GM21528 (cell line): ENCODE results near the gene IL1B.

ENCODE experiments used
- ATAC-seq: cut with Tn5 transposase; IDR thresholded peaks from one replicate; pipeline ENCODE4 v1.9.1; 2021; ENCODE audit warnings: mild to moderate bottlenecking, moderate library complexity; ENCODE audit not compliant: unreplicated experiment, low FRiP score

IL1B gene

GRCh38 chr2:112830682-112831512, 5.7 kb downstream of the IL1B start:
- no peak for ATAC-seq

- no peak for ATAC-seq
These were observed 6.5 kb downstream of the IL1B start for GRCh38 chr2:112829961-112830681.

DNA sequence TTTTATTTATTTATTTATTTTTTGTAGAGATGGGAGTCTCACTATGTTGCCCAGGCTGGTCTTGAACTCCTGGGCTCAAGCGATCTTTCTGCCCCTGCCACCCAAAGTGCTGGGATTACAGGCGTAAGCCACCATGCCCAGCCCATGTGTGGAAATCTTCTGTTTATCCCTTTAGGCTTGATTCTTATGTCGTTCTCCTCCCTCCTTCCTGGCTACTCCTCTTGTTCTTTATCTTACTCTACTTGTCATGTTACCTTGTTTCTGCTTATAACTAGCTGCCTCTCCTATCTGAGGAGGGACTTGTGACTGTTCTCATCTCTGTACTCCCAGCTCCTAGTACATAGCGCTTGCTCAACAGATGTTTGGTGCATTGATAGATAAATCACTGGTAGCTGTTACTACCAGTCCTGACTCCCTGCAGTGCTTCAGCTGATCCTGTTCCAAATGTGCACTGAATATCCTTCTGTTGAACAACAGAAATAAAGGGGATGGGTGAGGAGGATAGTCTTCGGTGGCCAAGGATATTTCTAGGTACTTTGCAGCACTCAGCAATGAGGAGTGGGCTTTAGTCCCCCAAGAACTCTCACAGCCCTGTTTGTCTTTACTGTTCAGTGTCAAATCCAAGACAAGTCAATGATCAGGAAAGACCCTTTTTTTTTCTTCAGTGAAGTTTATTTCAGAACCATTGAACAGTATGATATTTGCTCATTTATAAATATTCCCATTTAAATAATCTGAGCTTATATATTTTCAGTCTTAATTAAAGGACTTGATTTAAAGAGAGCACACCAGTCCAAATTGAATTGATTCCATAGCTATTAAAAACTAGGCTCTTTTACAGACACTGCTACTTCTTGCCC, 7.2 kb downstream of the IL1B start:
- no peak for ATAC-seq

DNA sequence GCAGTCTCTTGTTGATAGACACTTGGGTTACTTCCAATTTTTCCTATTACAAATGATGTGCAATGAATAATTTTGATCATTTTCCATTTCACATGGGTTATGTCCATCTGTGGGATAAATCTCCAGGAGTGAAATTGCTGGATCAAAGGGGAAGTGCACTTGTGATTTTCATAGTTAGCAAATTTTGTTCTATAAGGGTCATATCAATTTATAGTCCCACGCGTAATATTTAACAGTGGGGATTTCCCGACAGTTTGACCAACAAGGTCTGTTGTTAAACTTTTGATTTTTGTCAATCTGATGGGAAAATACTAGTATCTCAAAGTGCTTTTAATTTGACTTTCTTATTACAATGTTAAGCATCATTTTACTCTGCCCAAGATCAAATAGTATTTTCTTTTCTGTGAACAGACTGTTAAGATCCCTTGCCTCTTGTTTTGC, 8.3 kb downstream of the IL1B start:
- ATAC-seq: no peak

GRCh38 chr2:112827604-112828185, 8.9 kb downstream of the IL1B start:
- ATAC-seq: no peak

- ATAC-seq: no peak
These were observed 9.6 kb downstream of the IL1B start for GRCh38 chr2:112827009-112827408.

GRCh38 chr2:112825706-112826105, 10.9 kb downstream of the IL1B start:
- ATAC-seq: no peak

- no peak for ATAC-seq
These were observed 11.9 kb downstream of the IL1B start for GRCh38 chr2:112824694-112825085.

DNA sequence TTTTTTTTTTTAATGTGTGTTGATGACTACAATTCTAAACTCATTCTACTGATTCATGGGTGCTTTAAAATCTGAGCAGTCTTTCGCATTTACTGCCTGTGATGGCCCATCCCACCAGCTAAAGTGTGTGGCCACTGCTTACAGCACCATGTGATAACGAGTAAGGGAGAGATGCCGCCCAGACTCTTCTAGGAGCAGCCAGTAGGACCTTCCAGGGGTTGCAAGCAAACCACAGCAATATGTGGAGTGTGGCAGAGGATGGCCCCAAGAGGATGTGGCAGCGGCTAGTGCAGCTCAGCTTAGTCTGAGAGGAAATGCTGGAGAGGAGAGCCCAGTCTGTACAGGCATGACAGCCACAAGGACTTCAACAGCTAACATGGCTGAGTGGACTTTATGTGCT, 14.9 kb downstream of the IL1B start:
- no peak for ATAC-seq

GRCh38 chr2:112821142-112821541, 15.4 kb downstream of the IL1B start:
- no peak for ATAC-seq

GRCh38 chr2:112820343-112820742, 16.2 kb downstream of the IL1B start:
- ATAC-seq: no peak

- ATAC-seq: no peak
These were observed 17.5 kb downstream of the IL1B start for GRCh38 chr2:112819081-112819480.

DNA sequence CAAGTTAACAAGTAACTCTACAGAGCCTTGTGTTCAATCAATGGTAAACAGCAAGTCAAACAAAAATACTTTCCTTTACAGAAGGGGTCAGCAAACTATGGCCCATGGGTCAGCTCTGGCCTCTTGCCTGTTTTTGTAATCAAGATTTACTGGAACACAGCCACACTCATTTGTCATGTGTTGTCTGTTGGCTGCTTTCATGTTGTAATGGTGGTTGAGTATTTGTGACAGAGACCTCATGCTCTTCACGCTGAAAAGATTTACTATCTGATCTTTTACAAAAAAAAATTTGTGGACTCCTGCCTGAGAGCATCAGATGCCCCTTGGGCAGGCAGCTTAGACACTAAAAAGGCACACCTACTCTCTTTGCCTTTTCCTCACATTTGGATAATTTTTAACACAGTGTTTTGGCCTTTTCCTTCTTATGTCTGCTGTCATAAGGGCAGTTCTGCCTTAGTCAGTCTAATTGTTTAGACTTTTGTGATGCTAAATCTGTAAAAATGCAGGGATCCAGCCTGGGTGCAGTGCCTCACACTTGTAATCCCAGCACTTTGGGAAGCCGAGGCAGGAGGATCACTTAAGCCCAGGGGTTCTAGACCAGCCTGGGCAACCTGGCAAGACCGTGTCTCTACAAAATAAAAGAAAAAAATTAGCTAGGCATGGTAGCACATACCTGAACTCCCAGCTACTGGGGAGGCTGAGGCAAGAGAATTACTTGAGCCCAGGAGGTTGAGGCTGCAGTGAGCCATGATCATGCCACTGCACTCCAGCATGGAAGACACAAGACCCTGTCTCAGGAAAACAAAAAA, 18.3 kb downstream of the IL1B start:
- ATAC-seq: no peak

- ATAC-seq: no peak
These were observed 19.4 kb downstream of the IL1B start for GRCh38 chr2:112817082-112817689.

DNA sequence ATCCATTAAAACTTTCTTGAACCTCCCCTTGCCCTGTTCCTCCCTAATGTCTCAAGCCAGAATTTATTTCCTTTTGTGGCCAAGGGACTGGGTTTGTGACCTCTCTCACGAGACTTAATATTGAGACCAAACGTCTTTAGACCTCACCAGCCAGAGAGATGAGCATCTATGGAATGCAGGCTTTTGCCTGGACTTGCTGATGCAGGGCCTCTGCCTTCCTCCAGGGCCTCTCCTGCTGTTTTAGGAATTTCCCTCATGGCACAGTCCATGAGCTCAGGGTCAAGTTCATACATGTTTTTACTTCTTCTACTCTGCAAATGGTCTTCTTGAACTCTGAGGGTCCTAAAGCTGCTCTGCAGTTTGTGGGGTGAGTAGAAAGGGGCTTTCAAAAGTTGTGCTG, 22.3 kb downstream of the IL1B start:
- no peak for ATAC-seq

DNA sequence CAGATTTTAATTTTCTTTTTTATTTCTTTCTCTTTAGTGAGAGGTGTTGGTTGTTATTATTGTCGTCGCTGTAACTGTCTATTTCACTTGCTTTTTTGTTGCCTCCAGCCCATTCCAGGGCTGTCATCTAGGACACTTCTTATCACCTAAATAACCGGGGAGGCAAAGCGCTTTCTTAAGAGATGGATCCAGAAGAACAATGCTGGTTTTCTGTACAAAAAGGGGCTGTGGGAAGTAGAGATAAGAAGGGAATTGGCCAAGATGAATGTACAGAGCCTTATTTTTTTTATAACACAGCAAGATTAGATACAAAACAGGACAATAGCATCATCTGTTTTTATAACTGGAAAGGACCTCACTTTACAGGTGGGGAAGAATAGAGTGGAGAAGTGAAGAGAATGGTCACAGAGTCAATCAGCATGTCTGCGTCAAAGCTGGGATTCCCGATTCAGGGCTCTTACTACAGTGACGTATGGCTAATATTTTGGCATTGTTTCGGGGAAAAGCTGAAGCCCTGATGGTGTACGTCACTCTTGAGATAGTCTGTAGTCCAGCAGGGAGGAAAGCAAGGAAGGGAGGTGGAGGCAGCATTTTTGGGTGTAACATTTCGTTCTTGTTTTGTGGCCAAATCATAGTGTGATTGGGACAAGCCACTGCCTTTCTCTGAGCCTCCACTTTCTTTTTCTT, 23.2 kb downstream of the IL1B start:
- no peak for ATAC-seq

GRCh38 chr2:112812318-112813267, 24.0 kb downstream of the IL1B start:
- ATAC-seq: no peak

- no peak for ATAC-seq
These were observed 24.7 kb downstream of the IL1B start for GRCh38 chr2:112811841-112812306.
